SK-N-SH treated with all-trans-retinoic acid at 6 μM for 48 hours (cell line): ENCODE results near the gene FFAR4.
"Not testable (repeated sequence)": the region's sequence is repeated elsewhere in the genome, so short reads cannot be mapped to it uniquely, and the experiment has no call there.

Source experiments
- ATAC-seq: fragments of 200-7000 bp; cut with Tn5 transposase; 3 replicates; pipeline ENCODE4 v1.9.1; 2020; ENCODE audit warnings: mild to moderate bottlenecking, moderate library complexity
- ARNTL ChIP-seq: fragments of 450-650 bp; formaldehyde crosslinking; IDR thresholded peaks from 2 replicates; pipeline ENCODE4 v1.5.0; 2020; ENCODE audit warnings: low read depth, mild to moderate bottlenecking, moderate library complexity, borderline replicate concordance
- BACH2 ChIP-seq: fragments of 250-450 bp; sonication (Bioruptor Pico); IDR thresholded peaks from 2 replicates; pipeline ENCODE4 v1.9.0; 2021; ENCODE audit warnings: mild to moderate bottlenecking, borderline replicate concordance
- ESRRG ChIP-seq: fragments of 250-450 bp; sonication (Bioruptor Pico); IDR thresholded peaks from 2 replicates; pipeline ENCODE4 v1.6.1; 2021; ENCODE audit warnings: mild to moderate bottlenecking
- ISL1 ChIP-seq: fragments of 250-450 bp; sonication (Bioruptor Pico); IDR thresholded peaks from 2 replicates; pipeline ENCODE4 v2.1.2; 2022; ENCODE audit warnings: mild to moderate bottlenecking, moderate library complexity
- OSR1 ChIP-seq: fragments of 250-450 bp; sonication (Bioruptor Pico); IDR thresholded peaks from 2 replicates; pipeline ENCODE4 v1.8.0; 2022; ENCODE audit warnings: moderate library complexity, mild to moderate bottlenecking, inconsistent platforms
- RARB ChIP-seq: fragments of 250-450 bp; sonication (Bioruptor Pico); IDR thresholded peaks from 2 replicates; pipeline ENCODE4 v1.8.0; 2021; ENCODE audit warnings: mild to moderate bottlenecking, moderate library complexity
- SNAI2 ChIP-seq: fragments of 250-450 bp; sonication (Bioruptor Pico); IDR thresholded peaks from 2 replicates; pipeline ENCODE4 v1.5.0; 2020; ENCODE audit warnings: mild to moderate bottlenecking, moderate library complexity
- TCF4 ChIP-seq: fragments of 250-450 bp; sonication (Bioruptor Pico); IDR thresholded peaks from 2 replicates; pipeline ENCODE4 v1.8.0; 2021; ENCODE audit warnings: mild to moderate bottlenecking, moderate library complexity, borderline replicate concordance
- TOX ChIP-seq: fragments of 250-450 bp; sonication (Bioruptor Pico); IDR thresholded peaks from 2 replicates; pipeline ENCODE4 v1.8.0; 2021; ENCODE audit warnings: mild to moderate bottlenecking, moderate library complexity, borderline replicate concordance
- ZC3H10 ChIP-seq: fragments of 250-450 bp; sonication (Bioruptor Pico); IDR thresholded peaks from 2 replicates; pipeline ENCODE4 v1.5.1; 2021; ENCODE audit warnings: mild to moderate bottlenecking, moderate library complexity
- ZFP3 ChIP-seq: fragments of 250-450 bp; sonication (Bioruptor Pico); IDR thresholded peaks from 2 replicates; pipeline ENCODE4 v1.5.0; 2020; ENCODE audit warnings: mild to moderate bottlenecking, moderate library complexity
- ZFP30 ChIP-seq: fragments of 450-650 bp; formaldehyde crosslinking; IDR thresholded peaks from 2 replicates; pipeline ENCODE4 v1.5.0; 2022; ENCODE audit warnings: mild to moderate bottlenecking, moderate library complexity
- ZNF565 ChIP-seq: fragments of 450-650 bp; formaldehyde crosslinking; conservative IDR thresholded peaks from 2 replicates; pipeline ENCODE4 v1.5.0; 2020; ENCODE audit warnings: low read depth, mild to moderate bottlenecking, moderate library complexity
- ZNF70 ChIP-seq: fragments of 450-650 bp; formaldehyde crosslinking; IDR thresholded peaks from 2 replicates; pipeline ENCODE4 v1.5.0; 2020; ENCODE audit warnings: mild to moderate bottlenecking, moderate library complexity
- ZNF8 ChIP-seq: fragments of 450-650 bp; formaldehyde crosslinking; IDR thresholded peaks from 2 replicates; pipeline ENCODE4 v1.5.0; 2020; ENCODE audit warnings: mild to moderate bottlenecking, moderate library complexity
- TF ChIP-seq, protein P1 (sequence below): fragments of 250-450 bp; sonication (Bioruptor Pico); IDR thresholded peaks from 2 replicates; pipeline ENCODE4 v1.8.0; 2020; ENCODE audit warnings: mild to moderate bottlenecking, moderate library complexity, borderline replicate concordance
- TF ChIP-seq, protein P2 (sequence below): fragments of 250-450 bp; sonication (Bioruptor Pico); IDR thresholded peaks from 2 replicates; pipeline ENCODE4 v1.5.1; 2021; ENCODE audit warnings: mild to moderate bottlenecking, moderate library complexity
- TF ChIP-seq, protein P3 (sequence below): fragments of 250-450 bp; sonication (Bioruptor Pico); IDR thresholded peaks from 2 replicates; pipeline ENCODE4 v1.5.1; 2020; ENCODE audit warnings: low read depth, mild to moderate bottlenecking, moderate library complexity
- TF ChIP-seq, protein P4 (sequence below): fragments of 250-450 bp; sonication (Bioruptor Pico); IDR thresholded peaks from 2 replicates; pipeline ENCODE4 v1.8.0; 2021; ENCODE audit warnings: low read depth, mild to moderate bottlenecking, moderate library complexity, borderline replicate concordance

Gene FFAR4

DNA sequence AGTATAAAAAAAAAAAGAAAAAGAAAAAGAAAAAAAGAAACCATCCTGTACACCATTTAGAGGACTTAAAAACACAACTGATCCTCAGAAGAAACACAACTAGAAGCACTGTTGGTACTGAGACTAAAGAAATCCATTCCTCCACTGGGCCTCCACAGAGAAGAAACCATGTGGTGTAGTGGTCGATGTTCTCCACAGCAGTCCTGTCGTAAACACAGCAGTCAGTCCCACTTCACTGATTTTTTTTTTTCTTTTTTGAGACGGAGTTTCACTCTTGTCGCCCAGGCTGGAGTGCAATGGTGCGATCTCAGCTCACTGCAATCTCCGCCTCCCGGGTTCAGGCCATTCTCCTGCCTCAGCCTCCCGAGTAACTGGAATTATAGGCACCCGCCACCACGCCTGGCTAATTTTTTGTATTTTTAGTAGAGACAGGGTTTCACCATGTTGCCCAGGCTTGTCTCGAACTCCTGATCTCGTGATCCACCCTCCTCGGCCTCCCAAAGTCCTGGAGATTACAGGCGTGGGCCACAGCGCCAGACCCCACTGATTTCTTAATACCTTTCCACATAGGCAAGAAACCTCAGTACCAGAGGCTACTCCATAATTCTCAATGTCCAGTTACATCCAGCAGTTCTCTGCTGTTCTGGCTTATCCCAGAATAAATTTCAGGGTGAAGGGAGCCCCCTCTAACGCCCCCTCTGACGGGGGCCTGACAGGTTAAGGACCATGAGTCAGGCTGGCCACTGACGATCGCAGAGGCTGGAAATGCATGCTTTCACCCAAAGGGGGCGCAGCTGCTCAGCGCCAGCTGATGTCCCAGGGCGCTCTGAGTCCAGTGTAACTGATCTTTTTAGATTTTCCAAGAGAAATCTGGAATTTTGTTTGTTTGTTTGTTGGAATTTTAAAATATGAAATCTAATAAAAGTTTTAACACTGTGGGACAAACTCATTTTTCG lies 24.8 kb upstream of the FFAR4 start:
- peak; percentile 99 for ATAC-seq
- TF ChIP-seq SNAI2 (CRISPR knock-in tag) (no peak), RARB (CRISPR knock-in tag) (no peak), ZNF8 (CRISPR knock-in tag) (no peak), ARNTL (CRISPR knock-in tag) (no peak)
- TF ChIP-seq, protein P1, sequence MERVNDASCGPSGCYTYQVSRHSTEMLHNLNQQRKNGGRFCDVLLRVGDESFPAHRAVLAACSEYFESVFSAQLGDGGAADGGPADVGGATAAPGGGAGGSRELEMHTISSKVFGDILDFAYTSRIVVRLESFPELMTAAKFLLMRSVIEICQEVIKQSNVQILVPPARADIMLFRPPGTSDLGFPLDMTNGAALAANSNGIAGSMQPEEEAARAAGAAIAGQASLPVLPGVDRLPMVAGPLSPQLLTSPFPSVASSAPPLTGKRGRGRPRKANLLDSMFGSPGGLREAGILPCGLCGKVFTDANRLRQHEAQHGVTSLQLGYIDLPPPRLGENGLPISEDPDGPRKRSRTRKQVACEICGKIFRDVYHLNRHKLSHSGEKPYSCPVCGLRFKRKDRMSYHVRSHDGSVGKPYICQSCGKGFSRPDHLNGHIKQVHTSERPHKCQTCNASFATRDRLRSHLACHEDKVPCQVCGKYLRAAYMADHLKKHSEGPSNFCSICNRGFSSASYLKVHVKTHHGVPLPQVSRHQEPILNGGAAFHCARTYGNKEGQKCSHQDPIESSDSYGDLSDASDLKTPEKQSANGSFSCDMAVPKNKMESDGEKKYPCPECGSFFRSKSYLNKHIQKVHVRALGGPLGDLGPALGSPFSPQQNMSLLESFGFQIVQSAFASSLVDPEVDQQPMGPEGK (CRISPR knock-in tag): 0 out of 2 replicates have a peak, but pooled peaks have one; percentile 33

DNA sequence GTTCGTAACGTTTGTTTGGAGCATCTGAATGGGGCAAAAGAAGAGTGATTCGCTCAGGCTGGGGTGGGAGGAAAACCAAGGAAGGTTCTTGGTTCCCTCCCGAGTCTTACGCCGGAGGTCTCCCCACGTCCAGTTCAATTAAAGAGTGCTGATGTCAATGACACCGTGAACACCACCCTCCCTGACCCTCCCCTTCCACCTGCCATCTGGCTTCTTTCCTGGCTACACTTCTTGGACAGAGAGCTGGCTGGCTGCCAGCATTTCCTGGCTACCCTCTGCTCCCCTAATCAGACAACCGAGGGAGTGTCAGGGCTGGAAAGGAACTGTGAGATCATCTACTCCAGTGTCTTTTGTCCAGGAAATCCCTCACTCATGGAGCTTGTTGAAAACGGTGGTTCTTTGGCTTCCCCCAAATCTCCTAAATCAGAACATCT lies 24.1 kb upstream of the FFAR4 start:
- peak; percentile 27; the same call in 1 of the 2 replicates for TF ChIP-seq ISL1 (CRISPR knock-in tag)
- no peak for TF ChIP-seq ARNTL (CRISPR knock-in tag)
- TF ChIP-seq, all 23 proteins: peak for 1
- ATAC-seq: peak; percentile 80

DNA sequence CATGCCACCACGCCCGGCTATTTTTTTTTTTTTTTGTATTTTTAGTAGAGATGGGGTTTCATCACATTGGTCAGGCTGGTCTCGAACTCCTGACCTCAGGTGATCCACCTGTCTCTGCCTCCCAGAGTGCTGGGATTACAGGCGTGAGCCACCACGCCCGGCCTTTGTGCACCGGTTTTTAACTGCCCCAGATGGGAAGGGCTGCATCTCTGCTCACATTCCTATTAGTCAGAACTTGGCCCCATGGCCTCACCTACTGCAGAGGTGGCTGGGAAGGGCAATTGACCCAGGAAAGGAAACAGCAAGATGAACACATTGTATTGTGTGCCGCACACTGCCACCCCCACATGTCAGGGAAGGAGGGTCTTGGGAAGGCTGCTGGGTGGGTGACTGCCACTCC lies 19.5 kb upstream of the FFAR4 start:
- ATAC-seq: not testable (repeated sequence)

DNA sequence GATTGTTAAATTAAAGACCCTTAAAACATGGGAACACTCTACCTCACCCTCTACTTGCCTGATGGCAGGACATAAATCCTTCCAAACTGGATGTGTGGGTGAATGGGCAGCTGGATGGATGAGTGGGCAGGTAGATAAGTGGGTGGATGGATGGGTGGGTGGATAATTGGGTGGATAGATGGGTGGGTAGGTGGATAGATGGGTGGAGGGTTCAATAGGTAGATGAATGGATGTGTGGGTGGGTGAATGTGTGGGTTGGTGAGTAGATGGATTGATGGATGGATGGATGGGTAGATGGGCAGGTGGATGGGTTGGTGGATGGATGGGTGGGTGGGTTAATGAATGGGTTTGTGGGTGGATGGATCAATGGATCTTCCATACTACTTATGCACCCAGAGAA lies 18.9 kb upstream of the FFAR4 start:
- TF ChIP-seq OSR1 (CRISPR knock-in tag): no peak
- TF ChIP-seq BACH2 (CRISPR knock-in tag): no peak
- no peak for TF ChIP-seq ISL1 (CRISPR knock-in tag)
- no peak for TF ChIP-seq ZNF70
- no peak for TF ChIP-seq TOX (CRISPR knock-in tag)
- TF ChIP-seq SNAI2 (CRISPR knock-in tag): no peak
- TF ChIP-seq ESRRG (CRISPR knock-in tag): no peak
- TF ChIP-seq TCF4 (CRISPR knock-in tag): no peak
- TF ChIP-seq, protein P2, sequence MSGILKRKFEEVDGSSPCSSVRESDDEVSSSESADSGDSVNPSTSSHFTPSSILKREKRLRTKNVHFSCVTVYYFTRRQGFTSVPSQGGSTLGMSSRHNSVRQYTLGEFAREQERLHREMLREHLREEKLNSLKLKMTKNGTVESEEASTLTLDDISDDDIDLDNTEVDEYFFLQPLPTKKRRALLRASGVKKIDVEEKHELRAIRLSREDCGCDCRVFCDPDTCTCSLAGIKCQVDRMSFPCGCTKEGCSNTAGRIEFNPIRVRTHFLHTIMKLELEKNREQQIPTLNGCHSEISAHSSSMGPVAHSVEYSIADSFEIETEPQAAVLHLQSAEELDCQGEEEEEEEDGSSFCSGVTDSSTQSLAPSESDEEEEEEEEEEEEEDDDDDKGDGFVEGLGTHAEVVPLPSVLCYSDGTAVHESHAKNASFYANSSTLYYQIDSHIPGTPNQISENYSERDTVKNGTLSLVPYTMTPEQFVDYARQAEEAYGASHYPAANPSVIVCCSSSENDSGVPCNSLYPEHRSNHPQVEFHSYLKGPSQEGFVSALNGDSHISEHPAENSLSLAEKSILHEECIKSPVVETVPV (CRISPR knock-in tag): no peak
- no peak for TF ChIP-seq ZNF8 (CRISPR knock-in tag)
- TF ChIP-seq ARNTL (CRISPR knock-in tag): no peak
- no peak for TF ChIP-seq ZNF565 (CRISPR knock-in tag)
- no peak for TF ChIP-seq ZC3H10 (CRISPR knock-in tag)
- no peak for TF ChIP-seq ZFP3 (CRISPR knock-in tag)

DNA sequence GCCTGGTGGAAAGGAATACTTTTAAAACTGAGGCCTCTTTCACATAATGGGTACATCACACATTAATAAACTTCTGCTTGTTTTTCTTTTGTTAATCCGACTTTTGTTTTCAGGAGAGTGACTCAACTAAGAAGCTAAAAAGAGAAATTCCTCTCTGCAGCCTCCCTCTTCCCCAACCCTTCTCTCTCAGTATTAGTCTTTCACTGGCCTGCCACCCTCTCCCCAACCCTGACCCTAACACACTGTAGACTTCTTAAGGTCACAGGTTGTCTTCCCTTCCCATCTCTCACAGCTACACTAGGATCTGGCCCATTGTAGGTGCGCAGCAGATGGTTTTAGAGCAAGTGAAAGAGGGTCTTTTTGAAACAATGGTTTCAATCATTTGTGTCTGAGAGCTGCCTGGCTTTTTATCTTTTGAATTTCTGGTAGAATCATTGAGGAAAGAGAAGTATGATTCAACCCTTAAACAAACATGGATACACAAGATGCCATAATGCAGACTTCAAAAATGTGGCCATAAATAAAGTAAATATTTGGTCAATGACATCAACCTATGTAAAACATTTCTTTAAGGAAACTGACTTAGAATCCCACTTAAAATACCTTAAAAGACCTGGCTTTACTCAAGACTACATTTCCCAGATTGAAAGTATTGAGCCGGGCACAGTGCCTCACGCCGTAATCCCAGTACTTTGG lies 17.9 kb upstream of the FFAR4 start:
- peak; percentile 53 for ATAC-seq
- TF ChIP-seq ISL1 (CRISPR knock-in tag) (peak; percentile 89), OSR1 (CRISPR knock-in tag) (no peak)

More for the DNA sequence above, 18.9 kb upstream of the FFAR4 start:
- no peak for ATAC-seq

DNA sequence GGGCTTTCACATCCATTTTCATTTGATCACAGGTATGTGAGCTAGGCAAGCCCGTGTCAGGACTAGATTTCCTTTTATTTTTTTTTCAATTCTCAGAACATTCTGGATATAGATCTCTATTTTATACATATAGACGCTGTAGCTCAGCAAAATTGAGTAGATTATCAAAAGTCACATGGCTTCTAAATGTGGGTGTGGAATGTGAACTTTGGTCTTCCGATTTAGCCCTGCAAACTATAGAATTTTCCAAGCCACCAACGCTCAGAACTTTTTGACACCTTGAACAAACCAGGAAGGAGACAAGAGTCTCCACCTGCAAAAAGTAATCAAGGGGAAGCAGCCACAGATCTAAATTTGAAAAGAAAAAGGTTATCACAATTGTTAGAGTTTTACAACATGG lies 15.9 kb upstream of the FFAR4 start:
- no peak for ATAC-seq
- TF ChIP-seq ISL1 (CRISPR knock-in tag) (no peak), ESRRG (CRISPR knock-in tag) (no peak), SNAI2 (CRISPR knock-in tag) (no peak), ZFP3 (CRISPR knock-in tag) (no peak), ZNF565 (CRISPR knock-in tag) (no peak), ZC3H10 (CRISPR knock-in tag) (no peak), ARNTL (CRISPR knock-in tag) (no peak), ZFP30 (no peak)
- TF ChIP-seq, protein P1 (CRISPR knock-in tag): no peak
- TF ChIP-seq, protein P3, sequence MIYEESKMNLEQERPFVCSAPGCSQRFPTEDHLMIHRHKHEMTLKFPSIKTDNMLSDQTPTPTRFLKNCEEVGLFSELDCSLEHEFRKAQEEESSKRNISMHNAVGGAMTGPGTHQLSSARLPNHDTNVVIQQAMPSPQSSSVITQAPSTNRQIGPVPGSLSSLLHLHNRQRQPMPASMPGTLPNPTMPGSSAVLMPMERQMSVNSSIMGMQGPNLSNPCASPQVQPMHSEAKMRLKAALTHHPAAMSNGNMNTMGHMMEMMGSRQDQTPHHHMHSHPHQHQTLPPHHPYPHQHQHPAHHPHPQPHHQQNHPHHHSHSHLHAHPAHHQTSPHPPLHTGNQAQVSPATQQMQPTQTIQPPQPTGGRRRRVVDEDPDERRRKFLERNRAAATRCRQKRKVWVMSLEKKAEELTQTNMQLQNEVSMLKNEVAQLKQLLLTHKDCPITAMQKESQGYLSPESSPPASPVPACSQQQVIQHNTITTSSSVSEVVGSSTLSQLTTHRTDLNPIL (CRISPR knock-in tag): no peak
- TF ChIP-seq, protein P4, sequence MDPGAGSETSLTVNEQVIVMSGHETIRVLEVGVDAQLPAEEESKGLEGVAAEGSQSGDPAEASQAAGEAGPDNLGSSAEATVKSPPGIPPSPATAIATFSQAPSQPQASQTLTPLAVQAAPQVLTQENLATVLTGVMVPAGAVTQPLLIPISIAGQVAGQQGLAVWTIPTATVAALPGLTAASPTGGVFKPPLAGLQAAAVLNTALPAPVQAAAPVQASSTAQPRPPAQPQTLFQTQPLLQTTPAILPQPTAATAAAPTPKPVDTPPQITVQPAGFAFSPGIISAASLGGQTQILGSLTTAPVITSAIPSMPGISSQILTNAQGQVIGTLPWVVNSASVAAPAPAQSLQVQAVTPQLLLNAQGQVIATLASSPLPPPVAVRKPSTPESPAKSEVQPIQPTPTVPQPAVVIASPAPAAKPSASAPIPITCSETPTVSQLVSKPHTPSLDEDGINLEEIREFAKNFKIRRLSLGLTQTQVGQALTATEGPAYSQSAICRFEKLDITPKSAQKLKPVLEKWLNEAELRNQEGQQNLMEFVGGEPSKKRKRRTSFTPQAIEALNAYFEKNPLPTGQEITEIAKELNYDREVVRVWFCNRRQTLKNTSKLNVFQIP (CRISPR knock-in tag): no peak
